Karpas-422 (cell line): ENCODE data around the gene SIMC1. TPM values are rescaled to one million over a fixed set of nuclear protein-coding genes. Genes with fewer than 3 reads are reported as not detected.

ENCODE experiments used
- DNase-seq: peaks from one replicate; pipeline ENCODE4 v3.0.0-alpha.2; 2015
- H2AFZ ChIP-seq: fragments of 200-600 bp; sonication (generic); 2 replicates; pipeline ENCODE4 v1.6.1; 2014; ENCODE audit warnings: antibody characterized with exemption, low read length, mixed read lengths
- H3K27ac ChIP-seq: fragments of 200-600 bp; sonication (generic); 2 replicates; pipeline ENCODE4 v1.5.1; 2014; ENCODE audit warnings: mild to moderate bottlenecking, low read length, moderate library complexity
- H3K27me3 ChIP-seq: fragments of 200-600 bp; sonication (generic); 2 replicates; pipeline ENCODE4 v1.6.1; 2014; ENCODE audit warnings: low read length, mixed read lengths
- H3K36me3 ChIP-seq: fragments of 200-600 bp; sonication (generic); 2 replicates; pipeline ENCODE4 v1.6.1; 2014; ENCODE audit warnings: low read length, mixed read lengths; ENCODE audit not compliant: insufficient read depth
- H3K4me1 ChIP-seq: fragments of 200-600 bp; sonication (generic); 2 replicates; pipeline ENCODE4 v1.6.1; 2014; ENCODE audit warnings: mild to moderate bottlenecking, low read length, mixed read lengths
- H3K4me2 ChIP-seq: fragments of 200-600 bp; sonication (generic); 2 replicates; pipeline ENCODE4 v1.6.1; 2014; ENCODE audit warnings: low read length, low read depth, mild to moderate bottlenecking; ENCODE audit not compliant: poor library complexity, severe bottlenecking
- H3K4me3 ChIP-seq: fragments of 200-600 bp; sonication (generic); 2 replicates; pipeline ENCODE4 v1.5.1; 2014; ENCODE audit warnings: mild to moderate bottlenecking, antibody characterized with exemption, low read length, mixed read lengths
- H3K79me2 ChIP-seq: fragments of 200-600 bp; sonication (generic); 2 replicates; pipeline ENCODE4 v1.6.1; 2014; ENCODE audit warnings: mild to moderate bottlenecking, low read length, mixed read lengths
- H3K9ac ChIP-seq: fragments of 200-600 bp; sonication (generic); 2 replicates; pipeline ENCODE4 v1.6.0; 2014; ENCODE audit warnings: low read length
- H3K9me2 ChIP-seq: fragments of 200-600 bp; sonication (generic), shearing (Covaris generic); replicated peaks from 2 replicates; pipeline ENCODE4 v1.6.0; 2014; ENCODE audit warnings: mild to moderate bottlenecking, low read length, moderate library complexity; ENCODE audit not compliant: insufficient read depth
- H3K9me3 ChIP-seq: fragments of 300-700, 200-600 bp; sonication (generic); 2 replicates; pipeline ENCODE4 v1.6.1; 2014; ENCODE audit warnings: low read length, mixed read lengths
- H4K20me1 ChIP-seq: fragments of 200-600 bp; sonication (generic); 2 replicates; pipeline ENCODE4 v1.6.1; 2014; ENCODE audit warnings: mild to moderate bottlenecking, antibody characterized with exemption, low read length, low read depth; ENCODE audit not compliant: insufficient read depth
- total RNA-seq: library from RNA; depleted of rRNA; stranded (reverse); fragments of >200 nt; shearing (Covaris generic); gene quantifications from 2 replicates; pipeline ENCODE4 v1.2.3, GENCODE V29; 2014; ENCODE audit warnings: low replicate concordance

SIMC1 gene
- total RNA-seq, 1 experiment from 2014 or later = 32.5 TPM

- H3K4me2 ChIP-seq = no peak overlapping the region
- H3K4me3 ChIP-seq = no peak overlapping the region
- no peak overlapping the region for H3K9ac ChIP-seq
- no peaks in the 10 kb centered on the region for H3K27me3 ChIP-seq
- H3K36me3 ChIP-seq = peaks cover 22% of the 10 kb centered on the region
- no peaks in the 10 kb centered on the region for H3K9me3 ChIP-seq
- DNase-seq = no peak
- H4K20me1 ChIP-seq = no peaks in the 10 kb centered on the region
- H3K9me2 ChIP-seq = no peaks in the 10 kb centered on the region
- H3K79me2 ChIP-seq = no peaks in the 10 kb centered on the region
- H3K27ac ChIP-seq = no peak overlapping the region
- H3K4me1 ChIP-seq = no peaks in the 10 kb centered on the region
- H2AFZ ChIP-seq = no peak overlapping the region
Observed at GRCh38 chr5:176317534-176318374, 79.5 kb downstream of the SIMC1 start.

GRCh38 chr5:176319827-176320554 is 81.8 kb downstream of the SIMC1 start:
- no peak overlapping the region for H3K27ac ChIP-seq
- peaks cover 31% of the 10 kb centered on the region for H3K36me3 ChIP-seq
- no peaks in the 10 kb centered on the region for H4K20me1 ChIP-seq
- H2AFZ ChIP-seq = no peak overlapping the region
- H3K9ac ChIP-seq = no peak overlapping the region
- H3K4me1 ChIP-seq = no peaks in the 10 kb centered on the region
- H3K4me2 ChIP-seq = no peak overlapping the region
- H3K4me3 ChIP-seq = no peak overlapping the region
- no peaks in the 10 kb centered on the region for H3K27me3 ChIP-seq
- H3K79me2 ChIP-seq = no peaks in the 10 kb centered on the region
- no peak for DNase-seq
- no peaks in the 10 kb centered on the region for H3K9me2 ChIP-seq
- H3K9me3 ChIP-seq = no peaks in the 10 kb centered on the region

- no peaks in the 10 kb centered on the region for H4K20me1 ChIP-seq
- no peaks in the 10 kb centered on the region for H3K9me3 ChIP-seq
- H3K9ac ChIP-seq = no peak overlapping the region
- no peaks in the 10 kb centered on the region for H3K27me3 ChIP-seq
- H3K4me3 ChIP-seq = no peak overlapping the region
- peaks cover 27% of the 10 kb centered on the region for H3K36me3 ChIP-seq
- H3K4me1 ChIP-seq = no peaks in the 10 kb centered on the region
- no peaks in the 10 kb centered on the region for H3K79me2 ChIP-seq
- H2AFZ ChIP-seq = no peak overlapping the region
- H3K9me2 ChIP-seq = no peaks in the 10 kb centered on the region
- H3K4me2 ChIP-seq = no peak overlapping the region
- H3K27ac ChIP-seq = no peak overlapping the region
- no peak for DNase-seq
Observed at GRCh38 chr5:176320577-176320976, 82.4 kb downstream of the SIMC1 start.

- Histone ChIP-seq H3K4me2 (no peak overlapping the region), H3K4me3 (no peak overlapping the region), H4K20me1 (no peaks in the 10 kb centered on the region), H3K9me2 (no peaks in the 10 kb centered on the region), H3K36me3 (peaks cover 11% of the 10 kb centered on the region; the same call in 1 of the 2 replicates), H2AFZ (no peak overlapping the region), H3K79me2 (no peaks in the 10 kb centered on the region), H3K9me3 (no peaks in the 10 kb centered on the region), H3K27ac (no peak overlapping the region), H3K4me1 (no peaks in the 10 kb centered on the region), H3K9ac (no peak overlapping the region), H3K27me3 (no peaks in the 10 kb centered on the region)
- DNase-seq = no peak
Observed at GRCh38 chr5:176334031-176334770, 96.0 kb downstream of the SIMC1 start.

- Histone ChIP-seq H3K9me2 (no peaks in the 10 kb centered on the region), H3K4me1 (peaks cover 2% of the 10 kb centered on the region), H2AFZ (no peak overlapping the region), H3K79me2 (no peaks in the 10 kb centered on the region), H3K4me2 (no peak overlapping the region), H3K9me3 (no peaks in the 10 kb centered on the region), H3K27ac (no peak overlapping the region), H4K20me1 (no peaks in the 10 kb centered on the region), H3K9ac (no peak overlapping the region), H3K27me3 (no peaks in the 10 kb centered on the region), H3K36me3 (peaks cover 11% of the 10 kb centered on the region; the same call in 1 of the 2 replicates), H3K4me3 (no peak overlapping the region)
- no peak for DNase-seq
Observed at GRCh38 chr5:176337913-176338312, 99.7 kb downstream of the SIMC1 start.

GRCh38 chr5:176339304-176339703 is 101.1 kb downstream of the SIMC1 start:
- peaks cover 9% of the 10 kb centered on the region for H3K4me1 ChIP-seq
- H4K20me1 ChIP-seq = no peaks in the 10 kb centered on the region
- no peak overlapping the region for H3K4me2 ChIP-seq
- H3K27ac ChIP-seq = no peak overlapping the region
- H3K27me3 ChIP-seq = no peaks in the 10 kb centered on the region
- peaks cover 11% of the 10 kb centered on the region; the same call in 1 of the 2 replicates for H3K36me3 ChIP-seq
- no peak for DNase-seq
- no peak overlapping the region for H2AFZ ChIP-seq
- no peak overlapping the region for H3K4me3 ChIP-seq
- no peaks in the 10 kb centered on the region for H3K9me2 ChIP-seq
- no peak overlapping the region for H3K9ac ChIP-seq
- H3K9me3 ChIP-seq = no peaks in the 10 kb centered on the region
- H3K79me2 ChIP-seq = no peaks in the 10 kb centered on the region

GRCh38 chr5:176341325-176342157 is 103.3 kb downstream of the SIMC1 start:
- Histone ChIP-seq H3K27ac (no peak overlapping the region), H3K9me2 (no peaks in the 10 kb centered on the region), H3K4me1 (peaks cover 9% of the 10 kb centered on the region), H4K20me1 (no peaks in the 10 kb centered on the region), H3K9me3 (no peaks in the 10 kb centered on the region), H3K4me3 (no peak overlapping the region), H3K27me3 (no peaks in the 10 kb centered on the region), H3K79me2 (no peaks in the 10 kb centered on the region), H3K9ac (no peak overlapping the region), H3K36me3 (peaks cover 31% of the 10 kb centered on the region; the same call in 1 of the 2 replicates), H2AFZ (no peak overlapping the region), H3K4me2 (no peak overlapping the region)
- no peak for DNase-seq
